HG03558 (cell line): ENCODE data around the gene PTPRK.
"Not testable (repeated sequence)": the region's sequence is repeated elsewhere in the genome, so short reads cannot be mapped to it uniquely, and the experiment has no call there.

ENCODE experiments used
- ATAC-seq: cut with Tn5 transposase; IDR thresholded peaks from one replicate; pipeline ENCODE4 v1.9.1; 2021; ENCODE audit warnings: moderate number of reproducible peaks; ENCODE audit not compliant: unreplicated experiment; ENCODE audit errors: extremely low read depth

The PTPRK gene

DNA sequence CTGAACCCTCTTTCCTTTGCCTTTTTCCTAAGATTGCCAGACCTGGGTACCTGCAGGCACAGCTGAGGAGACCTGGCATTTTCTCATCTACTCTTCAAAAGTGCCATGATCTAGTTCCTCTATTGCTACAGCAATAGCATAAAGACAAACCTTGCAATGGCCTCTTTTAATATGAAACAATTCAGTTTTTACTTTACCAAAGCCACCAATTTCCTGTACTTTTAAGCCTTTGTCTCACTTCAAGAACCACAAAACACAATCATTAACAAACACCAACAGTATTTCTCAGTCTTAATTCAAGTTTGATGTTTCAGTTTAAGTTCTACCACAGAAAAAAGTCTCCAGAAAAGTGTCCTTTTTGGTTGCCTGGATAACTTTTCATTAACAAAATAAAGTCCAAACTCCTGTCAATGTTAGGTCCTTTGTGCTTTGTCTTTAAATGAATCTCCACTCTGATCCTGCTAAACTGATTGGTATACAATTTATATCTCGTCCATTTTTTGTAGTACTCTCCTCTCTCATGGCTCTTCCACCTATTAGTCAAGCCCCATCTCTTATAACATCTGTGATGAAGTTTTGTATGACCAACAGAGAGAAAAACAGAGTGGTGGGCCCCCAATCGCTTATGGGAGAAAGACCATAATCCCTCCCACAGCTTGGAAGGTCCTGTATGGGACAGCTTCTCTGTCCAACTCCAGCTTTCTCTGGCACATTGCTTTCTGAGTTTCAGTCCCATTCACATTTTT lies 569.1 kb downstream of the PTPRK start:
- ATAC-seq: peak; percentile 61

DNA sequence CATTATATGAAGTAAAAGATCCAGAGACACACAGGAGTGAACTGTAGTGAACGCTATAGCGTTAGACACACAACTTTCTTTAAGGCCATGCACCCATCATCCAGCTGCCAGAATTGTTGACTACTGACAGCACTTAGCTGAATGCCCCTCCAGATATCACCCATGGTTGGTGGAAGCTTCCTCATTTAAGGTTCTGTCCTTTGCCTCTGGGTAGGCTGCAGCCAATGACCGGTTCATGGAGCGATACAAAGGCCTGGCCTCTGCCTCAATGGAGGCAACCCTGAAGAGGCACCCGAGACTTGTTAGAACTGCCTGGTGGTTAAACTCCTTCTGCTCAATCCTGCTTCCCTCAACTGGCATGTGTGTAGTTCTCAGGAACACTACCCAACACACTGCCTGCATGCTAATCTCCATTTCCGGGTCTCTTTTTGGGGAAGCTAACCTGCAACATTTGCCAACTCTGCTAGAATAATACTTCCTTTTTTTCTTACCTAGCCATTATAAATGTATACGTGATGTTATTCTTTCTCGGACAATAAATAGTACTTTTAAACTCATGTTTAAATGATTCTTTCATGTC lies 569.7 kb downstream of the PTPRK start:
- peak; percentile 16 for ATAC-seq

GRCh38 chr6:127949251-127949650 lies 571.1 kb downstream of the PTPRK start:
- no peak for ATAC-seq

GRCh38 chr6:127946388-127946787 lies 574.0 kb downstream of the PTPRK start:
- no peak for ATAC-seq

DNA sequence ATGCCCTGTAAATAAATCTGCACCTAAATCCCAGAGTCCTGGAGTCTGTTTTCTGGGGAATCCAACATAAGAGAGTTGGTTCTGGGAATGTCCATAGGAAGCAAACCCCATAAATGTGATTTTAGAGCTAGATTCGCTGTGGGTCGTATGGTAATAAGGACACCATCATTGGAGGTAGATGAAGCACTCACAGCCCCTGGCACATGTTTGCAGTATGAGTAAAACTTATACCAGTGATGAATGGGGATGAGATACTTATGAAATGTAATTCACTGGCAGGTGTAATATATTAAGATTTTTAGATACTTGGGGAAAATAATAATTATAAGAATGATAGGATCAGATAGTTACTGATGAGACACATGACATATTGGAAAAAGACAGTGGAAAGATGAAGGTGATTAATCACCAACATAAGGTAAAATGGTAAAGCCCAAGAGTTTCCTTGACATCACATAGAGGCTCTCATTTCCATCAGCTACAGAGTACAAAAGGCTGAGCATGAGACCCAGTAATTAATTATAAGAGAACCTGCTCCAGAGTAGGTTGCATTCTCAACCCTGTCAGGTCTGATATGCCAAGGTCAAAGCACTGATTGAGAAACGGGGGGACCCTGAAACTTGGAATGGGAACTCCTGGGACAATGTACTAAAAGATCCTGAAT lies 574.8 kb downstream of the PTPRK start:
- ATAC-seq: no peak

DNA sequence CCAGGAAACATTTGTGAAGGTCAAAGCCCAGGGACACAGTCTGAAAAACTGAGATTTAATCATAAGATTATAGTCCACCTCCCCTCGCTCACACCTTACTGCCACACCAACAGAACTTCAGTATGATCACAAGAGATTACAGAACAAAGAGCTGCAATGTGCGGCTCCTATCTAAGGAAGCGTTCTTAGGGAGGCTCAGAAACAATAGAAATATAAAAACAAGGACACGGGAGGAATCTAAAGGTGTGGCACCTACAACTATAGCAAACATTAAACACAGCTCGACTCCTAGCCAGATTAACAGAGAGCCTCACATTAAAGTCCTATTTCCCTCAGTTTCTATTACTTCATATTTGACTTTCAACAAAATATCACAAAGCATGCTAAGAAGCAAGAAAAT lies 579.2 kb downstream of the PTPRK start:
- ATAC-seq: no peak

DNA sequence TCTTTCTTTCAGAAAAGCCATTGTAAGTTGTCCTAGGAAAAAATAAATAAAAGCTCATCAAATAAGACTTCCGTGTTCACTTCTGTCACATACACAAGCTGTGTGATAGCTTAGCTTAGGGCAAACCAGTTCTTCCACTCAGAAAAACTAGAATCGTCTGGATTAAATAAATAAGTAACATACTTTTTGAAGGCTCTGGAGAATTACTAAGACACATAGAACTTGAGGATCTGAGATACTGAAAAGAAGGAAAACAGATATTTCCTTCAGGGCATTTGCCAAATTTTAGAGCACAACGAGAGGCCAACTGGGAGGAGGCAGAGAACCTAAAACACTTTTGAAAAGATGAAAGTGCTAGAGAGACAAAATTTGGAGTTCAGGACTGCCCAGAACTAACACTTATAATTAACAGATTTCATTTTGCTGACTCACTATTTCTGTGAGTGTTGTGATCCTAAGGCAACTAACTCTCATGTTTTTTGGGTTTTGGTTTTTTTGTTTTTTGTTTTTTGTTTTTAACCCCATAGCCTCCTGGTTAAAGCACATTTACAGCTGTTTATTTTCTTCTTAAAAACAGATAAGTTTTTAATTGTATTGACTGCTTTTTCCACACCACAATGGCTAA lies 580.8 kb downstream of the PTPRK start:
- ATAC-seq: no peak

- ATAC-seq: no peak
Observed at GRCh38 chr6:127938701-127939100, 581.7 kb downstream of the PTPRK start.

GRCh38 chr6:127937747-127938146 lies 582.7 kb downstream of the PTPRK start:
- no peak for ATAC-seq

- no peak for ATAC-seq
Observed at GRCh38 chr6:127937102-127937501, 583.3 kb downstream of the PTPRK start.

GRCh38 chr6:127934956-127935355 lies 585.4 kb downstream of the PTPRK start:
- ATAC-seq: no peak

- ATAC-seq: no peak
Observed at GRCh38 chr6:127933852-127934840, 586.3 kb downstream of the PTPRK start.

DNA sequence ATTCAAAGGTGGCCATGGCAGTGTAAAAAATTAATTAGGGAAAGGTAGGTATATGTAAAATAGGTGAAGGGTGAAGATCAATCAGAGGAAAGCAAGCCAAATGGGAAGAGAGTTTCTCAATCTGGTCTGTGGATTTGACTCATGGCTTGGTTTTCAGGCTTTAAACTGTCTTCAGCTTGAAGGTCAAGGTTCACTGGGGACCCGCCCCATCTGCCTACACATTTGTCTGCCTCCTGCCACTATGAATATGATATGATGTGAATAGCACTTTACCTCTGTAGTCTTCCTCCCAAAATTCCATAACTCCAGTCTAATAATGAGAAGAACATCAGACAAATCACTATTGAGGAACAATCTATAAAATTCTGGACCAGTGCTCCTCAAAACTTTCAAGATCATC lies 587.3 kb downstream of the PTPRK start:
- ATAC-seq: no peak

DNA sequence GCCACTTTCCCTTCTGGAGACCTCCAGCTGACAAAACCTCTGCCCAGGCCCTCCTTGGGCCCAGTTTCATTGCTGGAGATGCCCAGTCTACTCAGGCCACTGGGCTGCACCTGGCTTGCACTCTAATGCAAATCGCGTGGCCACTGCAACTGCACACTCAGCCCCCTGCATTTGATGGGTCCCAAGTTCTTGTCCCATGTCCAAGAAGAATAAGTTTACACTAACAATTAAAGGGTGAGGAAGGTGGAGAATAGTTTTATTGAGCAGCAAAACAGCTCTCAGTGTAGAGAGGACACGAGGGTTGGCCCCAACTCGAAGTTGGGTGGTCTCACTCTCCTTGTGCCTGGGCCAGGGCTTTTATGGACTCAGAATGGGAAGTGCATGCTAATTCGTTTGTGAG lies 587.7 kb downstream of the PTPRK start:
- no peak for ATAC-seq

DNA sequence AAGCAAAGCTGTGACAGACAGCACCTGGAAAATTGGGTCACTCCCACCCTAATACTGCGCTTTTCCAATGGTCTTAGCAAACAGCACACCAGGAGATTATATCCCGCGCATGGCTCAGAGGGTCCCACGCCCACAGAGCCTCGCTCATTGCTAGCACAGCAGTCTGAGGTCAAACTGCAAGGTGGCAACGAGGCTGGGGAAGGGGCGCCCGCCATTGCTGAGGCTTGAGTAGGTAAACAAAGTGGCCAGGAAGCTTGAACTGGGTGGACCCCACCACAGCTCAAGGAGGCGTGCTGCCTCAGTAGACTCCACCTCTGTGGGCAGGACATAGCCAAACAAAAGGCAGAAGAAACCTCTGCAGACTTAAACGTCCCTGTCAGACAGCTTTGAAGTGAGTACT lies 594.0 kb downstream of the PTPRK start:
- ATAC-seq: not testable (repeated sequence)

DNA sequence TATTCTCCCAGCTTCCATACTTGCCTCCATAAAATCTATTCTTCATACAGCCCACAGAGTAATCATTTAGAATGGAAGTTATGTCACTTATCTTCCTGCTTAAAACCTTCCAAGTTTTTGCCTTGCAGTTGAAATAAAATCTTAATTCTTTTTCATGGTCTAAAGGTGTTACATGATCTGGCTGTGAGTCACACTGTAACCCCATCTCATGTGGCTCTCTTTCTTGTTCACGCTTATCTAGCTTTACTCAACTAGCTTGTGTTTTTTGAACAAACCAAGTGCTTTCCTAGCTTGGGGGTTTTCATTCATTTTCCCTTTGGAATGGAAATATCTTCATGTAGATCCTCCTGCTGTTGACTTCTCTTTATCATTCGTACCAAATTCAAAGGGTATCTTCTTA lies 596.0 kb downstream of the PTPRK start:
- ATAC-seq: no peak

GRCh38 chr6:127924031-127924430 lies 596.4 kb downstream of the PTPRK start:
- ATAC-seq: no peak

DNA sequence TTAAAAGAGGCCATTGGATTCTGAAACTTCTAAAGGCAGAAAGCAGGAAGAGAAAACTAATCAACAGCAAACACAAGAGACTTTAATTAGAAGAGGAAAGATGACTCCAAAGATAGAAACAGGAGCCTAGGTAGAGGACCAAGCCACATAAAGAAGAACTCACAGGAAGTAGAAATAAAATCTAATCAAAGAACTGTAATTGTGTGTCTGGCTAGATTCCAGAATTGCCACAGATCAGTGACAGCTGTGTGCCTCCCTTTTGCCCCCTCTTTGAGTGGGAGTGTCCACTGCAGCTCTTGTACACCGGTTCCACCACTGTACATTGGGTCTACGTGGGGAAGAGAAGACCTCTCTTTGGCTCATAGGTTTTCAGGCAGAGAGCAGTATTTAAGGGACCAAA lies 597.3 kb downstream of the PTPRK start:
- no peak for ATAC-seq

DNA sequence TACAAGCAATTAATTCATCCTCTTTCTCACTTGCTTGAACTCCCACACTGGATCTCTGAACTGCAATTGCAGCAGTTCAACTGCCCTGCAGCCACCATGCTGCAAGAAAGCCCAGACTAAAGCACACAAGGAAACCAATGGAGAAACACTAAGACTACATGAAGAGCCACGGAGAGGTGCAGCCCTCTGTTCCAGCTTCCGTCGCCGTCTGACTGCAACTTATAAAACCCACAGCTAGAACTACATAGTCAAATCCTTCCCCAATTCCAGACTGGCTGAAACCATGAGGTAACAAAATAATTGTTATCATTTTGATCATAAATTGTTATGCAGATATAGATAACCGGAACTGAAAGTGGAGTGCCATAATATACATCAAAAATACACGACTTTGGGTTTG lies 598.4 kb downstream of the PTPRK start:
- ATAC-seq: no peak

- no peak for ATAC-seq
Observed at GRCh38 chr6:127920804-127921203, 599.6 kb downstream of the PTPRK start.
